OCI-LY7 (cell line): Measurements from ENCODE around the gene TM4SF1.

Experiments used
- CTCF ChIP-seq: fragments of 200-600 bp; sonication (generic); conservative IDR thresholded peaks from 2 replicates; pipeline ENCODE4 v1.5.1; 2014; ENCODE audit warnings: mild to moderate bottlenecking, antibody characterized with exemption, low read length, moderate library complexity, mixed read lengths
- EZH2phosphoT487 ChIP-seq: fragments of 200-600 bp; sonication (generic); IDR thresholded peaks from 2 replicates; pipeline ENCODE4 v1.6.1; 2018; ENCODE audit warnings: low read depth, borderline replicate concordance, mild to moderate bottlenecking, mixed run types, antibody characterized with exemption, low read length, moderate library complexity, mixed read lengths

- TF ChIP-seq CTCF (no peak), EZH2phosphoT487 (no peak)
Observed at GRCh38 chr3:149390294-149390693, 12.8 kb upstream of the TM4SF1 start.
